Neural progenitor cell (in vitro differentiated cells): Measurements from ENCODE around the gene IL6R.

ENCODE experiments used
- CTCF ChIP-seq: fragments of 200-600 bp; sonication (generic); IDR thresholded peaks from 2 replicates; pipeline ENCODE4 v1.5.1; 2017; ENCODE audit warnings: antibody characterized with exemption, mild to moderate bottlenecking
- EZH2 ChIP-seq: fragments of 200-600 bp; sonication (generic); IDR thresholded peaks from 2 replicates; pipeline ENCODE4 v1.6.1; 2017; ENCODE audit warnings: antibody characterized with exemption, mild to moderate bottlenecking, moderate library complexity
- EZH2phosphoT487 ChIP-seq: fragments of 200-600 bp; sonication (generic); IDR thresholded peaks from 2 replicates; pipeline ENCODE4 v1.6.1; 2017; ENCODE audit warnings: antibody characterized with exemption

GRCh38 chr1:154459080-154459479, 53.9 kb downstream of the IL6R start:
- TF ChIP-seq EZH2 (no peak), CTCF (no peak), EZH2phosphoT487 (no peak)
